Ramos (cell line): ENCODE measurements around the gene CLDN4.
"Not testable (repeated sequence)": the region's sequence is repeated elsewhere in the genome, so short reads cannot be mapped to it uniquely, and the experiment has no call there.

Source experiments
- in situ Hi-C: fragments of 300-500 bp; cut with MboI; formaldehyde crosslinking; loops from one replicate; pipeline ENCODE4 v1.14.3; 2022; ENCODE audit warnings: low sequenced_read_pairs; ENCODE audit not compliant: unreplicated experiment

Gene CLDN4

GRCh38 chr7:73822319-73823173 lies 8.2 kb upstream of the CLDN4 start:
- in situ Hi-C loops, result no loop called here

- in situ Hi-C loops, result no loop called here
These were observed 7.5 kb upstream of the CLDN4 start for GRCh38 chr7:73823257-73823656.

GRCh38 chr7:73823873-73824592 lies 6.8 kb upstream of the CLDN4 start:
- in situ Hi-C loops, result no loop called here

GRCh38 chr7:73824986-73825385 lies 5.8 kb upstream of the CLDN4 start:
- in situ Hi-C loops, result no loop called here

- in situ Hi-C loops, result no loop called here
These were observed 3.2 kb upstream of the CLDN4 start for GRCh38 chr7:73827567-73828106.

- in situ Hi-C loops, result no loop called here
These were observed 2.5 kb upstream of the CLDN4 start for GRCh38 chr7:73828107-73828803.

GRCh38 chr7:73828972-73829371 lies 1.8 kb upstream of the CLDN4 start:
- in situ Hi-C loops, result no loop called here

- in situ Hi-C loops, result no loop called here
These were observed 1.3 kb upstream of the CLDN4 start for GRCh38 chr7:73829505-73829904.

GRCh38 chr7:73829921-73830680 lies 695 bp upstream of the CLDN4 start:
- in situ Hi-C loops, result no loop called here

- in situ Hi-C loops, result no loop called here
These were observed 713 bp downstream of the CLDN4 start for GRCh38 chr7:73831584-73831833.

GRCh38 chr7:73831834-73832651 lies 1.2 kb downstream of the CLDN4 start:
- in situ Hi-C loops, result no loop called here

GRCh38 chr7:73832806-73833205 lies 2.0 kb downstream of the CLDN4 start:
- in situ Hi-C loops, result no loop called here

GRCh38 chr7:73833251-73833919 lies 2.6 kb downstream of the CLDN4 start:
- in situ Hi-C loops, result no loop called here

- in situ Hi-C loops, result no loop called here
These were observed 3.9 kb downstream of the CLDN4 start for GRCh38 chr7:73834626-73835191.

GRCh38 chr7:73837167-73837566 lies 6.4 kb downstream of the CLDN4 start:
- in situ Hi-C loops, result not testable (repeated sequence)

GRCh38 chr7:73838642-73839041 lies 7.8 kb downstream of the CLDN4 start:
- in situ Hi-C loops, result no loop called here

GRCh38 chr7:73839290-73839689 lies 8.5 kb downstream of the CLDN4 start:
- in situ Hi-C loops, result no loop called here
